Activated naive CD4-positive, alpha-beta T cell treated with anti-CD3 and anti-CD28 coated beads, Interleukin-2, amount 50 U/mL, for 72 hours (primary cell): ENCODE data around the gene CAMK2N1. TPM values are rescaled to one million over a fixed set of nuclear protein-coding genes. Genes with fewer than 3 reads are reported as not detected.

Source experiments
- ATAC-seq, 2 donors: fragments of 150-1000 bp; cut with Tn5 transposase; 2 replicates each; pipeline ENCODE4 v1.10.0; 2021; ENCODE audit warnings: mild to moderate bottlenecking in 2 of 2, moderate library complexity in 2 of 2
- DNase-seq, 2 donors: peaks; one replicate each; pipeline ENCODE4 v3.0.0; 2021 to 2022; ENCODE audit warnings: low spot score in 2 of 2
- H3K27ac Mint-ChIP-seq, 2 donors: one replicate each; pipeline ENCODE4 v1.8.0; 2022; ENCODE audit warnings: mild to moderate bottlenecking in 2 of 2, mixed read lengths in 2 of 2
- H3K36me3 Mint-ChIP-seq, 2 donors: one replicate each; pipeline ENCODE4 v1.8.0; 2022; ENCODE audit warnings: mixed read lengths in 2 of 2
- H3K9me3 Mint-ChIP-seq, 2 donors: one replicate each; pipeline ENCODE4 v1.8.0; 2022; ENCODE audit warnings: mixed read lengths in 2 of 2
- total RNA-seq, 2 donors: library from RNA; stranded (reverse); gene quantifications; one replicate each; pipeline ENCODE4 v1.2.3, GENCODE V29; 2022

CAMK2N1 gene
- total RNA-seq, 2 donors from 2014 or later, result 0.25 to 0.51 TPM

DNA sequence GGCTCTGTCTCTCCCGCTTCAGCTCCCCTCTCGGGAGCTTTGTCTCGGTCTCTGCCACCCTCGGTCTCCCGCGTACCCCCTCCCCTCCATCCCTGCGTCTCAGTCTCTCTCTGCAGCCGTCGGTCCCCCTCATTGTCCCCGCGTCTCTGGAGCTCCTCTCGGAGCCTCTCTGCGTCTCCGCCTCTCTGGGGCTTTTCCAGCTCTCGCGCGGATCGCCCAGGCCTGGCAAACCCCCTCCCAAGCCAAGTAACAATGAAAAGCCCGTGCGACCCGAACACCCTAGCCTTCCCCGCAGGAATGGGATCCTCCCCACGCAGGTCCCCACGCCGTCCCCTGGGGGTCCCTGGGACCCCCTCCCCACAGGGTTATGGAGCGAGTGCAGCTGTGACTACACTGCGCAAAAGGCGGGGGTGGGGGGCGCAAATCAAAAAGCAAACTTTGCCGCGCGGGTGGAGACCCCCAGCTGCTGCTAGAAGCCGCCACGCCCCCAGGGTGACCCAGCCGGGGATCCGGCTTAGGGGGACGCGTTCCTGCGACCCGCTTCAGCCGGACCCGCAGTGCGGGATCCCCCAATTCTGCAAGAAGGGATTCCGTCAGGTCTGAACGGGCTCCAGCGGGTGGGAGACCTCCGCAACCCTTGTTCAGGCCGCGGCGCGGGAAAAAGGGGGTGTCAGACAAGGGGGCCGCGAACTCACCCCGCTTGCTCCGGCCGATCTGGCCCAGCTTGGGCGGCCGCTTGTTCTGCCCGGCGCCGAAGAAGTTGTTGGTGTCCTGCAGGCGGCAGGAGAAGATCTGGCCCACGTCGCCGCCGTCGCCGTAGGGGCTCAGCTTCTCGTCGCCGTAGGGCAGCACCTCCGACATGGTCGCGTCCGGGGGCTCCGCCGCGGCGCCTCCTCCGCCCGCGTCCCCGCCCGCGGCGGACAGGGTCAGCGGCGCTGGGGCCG lies 1.2 kb downstream of the CAMK2N1 start:
- peak in 1 of 2 donors; percentile 4 for ATAC-seq
- Mint-ChIP-seq H3K36me3 (peaks cover 0 to 6% of the 10 kb centered on the region in 2 donors), H3K9me3 (no peaks in the 10 kb centered on the region), H3K27ac (no peak overlapping the region)
- DNase-seq, result no peak

DNA sequence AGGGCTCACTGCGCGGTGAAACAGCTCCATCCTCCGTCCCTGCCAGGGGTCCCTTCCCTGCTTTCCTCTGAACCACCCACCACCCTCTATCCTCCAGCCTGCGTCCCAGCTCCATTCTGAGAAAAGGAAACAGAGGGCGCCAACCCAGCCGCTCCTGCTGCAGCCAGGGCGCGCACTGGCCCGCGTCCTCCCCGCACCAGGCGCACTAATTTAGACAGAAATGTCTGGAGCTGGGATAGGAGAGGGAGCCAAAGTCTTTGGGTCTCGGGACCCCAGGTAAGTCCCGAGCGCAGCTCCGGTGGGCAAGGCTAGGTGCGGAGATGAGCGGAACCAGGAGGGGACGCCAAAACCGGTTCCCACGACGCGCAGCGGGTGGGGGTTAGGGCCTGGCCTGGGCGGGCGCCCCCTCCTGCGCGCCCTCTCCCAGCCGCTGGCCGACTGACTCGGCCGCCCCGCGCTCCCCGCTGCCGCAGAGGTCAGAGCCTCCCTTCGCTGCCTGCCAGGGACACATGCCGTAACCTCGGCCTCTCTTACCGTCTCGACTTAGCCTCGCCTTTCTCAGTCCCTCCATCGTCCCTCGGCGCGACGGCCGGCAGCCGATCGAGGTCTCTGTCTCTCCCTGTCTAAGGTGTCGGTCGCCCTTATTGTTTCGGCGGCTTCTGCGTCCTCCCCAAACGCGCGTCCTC lies 2.0 kb downstream of the CAMK2N1 start:
- H3K27ac Mint-ChIP-seq, result no peak overlapping the region
- H3K36me3 Mint-ChIP-seq, result peaks cover 0 to 6% of the 10 kb centered on the region in 2 donors
- no peaks in the 10 kb centered on the region for H3K9me3 Mint-ChIP-seq
- no peak for DNase-seq
- ATAC-seq, result no peak

GRCh38 chr1:20483098-20483832 lies 2.7 kb downstream of the CAMK2N1 start:
- Mint-ChIP-seq H3K9me3 (no peaks in the 10 kb centered on the region), H3K36me3 (peaks cover 0 to 6% of the 10 kb centered on the region in 2 donors), H3K27ac (no peak overlapping the region)
- DNase-seq, result no peak
- no peak for ATAC-seq

GRCh38 chr1:20481643-20482498 lies 4.1 kb downstream of the CAMK2N1 start:
- no peak for DNase-seq
- Mint-ChIP-seq H3K27ac (no peak overlapping the region), H3K36me3 (peaks cover 0 to 6% of the 10 kb centered on the region in 2 donors), H3K9me3 (no peaks in the 10 kb centered on the region)
- ATAC-seq, result no peak

- DNase-seq (no peak), ATAC-seq (no peak)
- Mint-ChIP-seq H3K9me3 (no peaks in the 10 kb centered on the region), H3K36me3 (peaks cover 0 to 6% of the 10 kb centered on the region in 2 donors), H3K27ac (no peak overlapping the region)
Observed at GRCh38 chr1:20480951-20481617, 4.9 kb downstream of the CAMK2N1 start.

DNA sequence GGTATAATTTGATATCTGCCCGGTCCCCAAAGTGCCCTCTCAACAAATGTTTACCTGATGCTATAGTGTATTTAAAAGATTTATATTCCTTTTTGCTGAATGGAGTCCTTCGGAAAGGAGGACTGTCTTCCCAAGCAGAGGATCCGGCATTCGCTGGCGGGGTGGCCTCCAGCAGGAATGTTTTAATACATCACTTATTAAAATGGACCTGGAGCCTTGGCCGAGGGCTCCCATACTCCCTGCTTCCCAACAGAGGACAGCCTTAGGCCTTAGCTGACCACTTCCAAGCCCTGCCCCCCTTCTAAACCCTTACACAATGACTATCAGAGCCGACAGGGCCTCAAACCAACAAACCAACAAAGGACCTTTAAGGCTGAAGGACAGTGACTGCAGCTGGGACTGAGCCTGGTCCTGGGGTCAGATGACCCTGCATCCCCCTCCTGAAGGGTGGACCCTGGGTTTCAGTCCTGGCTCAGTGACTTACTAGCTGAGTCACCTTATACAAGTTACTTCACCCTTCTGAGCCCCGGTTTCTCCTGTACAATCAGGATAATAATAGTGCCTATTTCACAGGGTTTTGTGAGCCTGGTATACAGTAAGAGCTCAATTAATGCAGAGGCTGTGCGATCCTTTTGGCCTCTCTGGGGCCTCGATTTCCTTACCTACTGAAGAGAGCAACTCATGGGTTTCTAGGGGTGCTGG lies 5.6 kb downstream of the CAMK2N1 start:
- no peak overlapping the region for H3K27ac Mint-ChIP-seq
- ATAC-seq, result no peak

GRCh38 chr1:20479840-20480239 lies 6.2 kb downstream of the CAMK2N1 start:
- H3K36me3 Mint-ChIP-seq, result peaks cover 0 to 6% of the 10 kb centered on the region in 2 donors
- no peak overlapping the region for H3K27ac Mint-ChIP-seq
- H3K9me3 Mint-ChIP-seq, result no peaks in the 10 kb centered on the region
- no peak for ATAC-seq
- DNase-seq, result no peak

More for the DNA sequence above, 5.6 kb downstream of the CAMK2N1 start:
- no peak for DNase-seq
- H3K36me3 Mint-ChIP-seq, result peaks cover 0 to 6% of the 10 kb centered on the region in 2 donors
- no peaks in the 10 kb centered on the region for H3K9me3 Mint-ChIP-seq

- no peak for ATAC-seq
- Mint-ChIP-seq H3K27ac (no peak overlapping the region), H3K36me3 (no peaks in the 10 kb centered on the region), H3K9me3 (no peaks in the 10 kb centered on the region)
- DNase-seq, result no peak
Observed at GRCh38 chr1:20478057-20478635, 7.9 kb downstream of the CAMK2N1 start.

DNA sequence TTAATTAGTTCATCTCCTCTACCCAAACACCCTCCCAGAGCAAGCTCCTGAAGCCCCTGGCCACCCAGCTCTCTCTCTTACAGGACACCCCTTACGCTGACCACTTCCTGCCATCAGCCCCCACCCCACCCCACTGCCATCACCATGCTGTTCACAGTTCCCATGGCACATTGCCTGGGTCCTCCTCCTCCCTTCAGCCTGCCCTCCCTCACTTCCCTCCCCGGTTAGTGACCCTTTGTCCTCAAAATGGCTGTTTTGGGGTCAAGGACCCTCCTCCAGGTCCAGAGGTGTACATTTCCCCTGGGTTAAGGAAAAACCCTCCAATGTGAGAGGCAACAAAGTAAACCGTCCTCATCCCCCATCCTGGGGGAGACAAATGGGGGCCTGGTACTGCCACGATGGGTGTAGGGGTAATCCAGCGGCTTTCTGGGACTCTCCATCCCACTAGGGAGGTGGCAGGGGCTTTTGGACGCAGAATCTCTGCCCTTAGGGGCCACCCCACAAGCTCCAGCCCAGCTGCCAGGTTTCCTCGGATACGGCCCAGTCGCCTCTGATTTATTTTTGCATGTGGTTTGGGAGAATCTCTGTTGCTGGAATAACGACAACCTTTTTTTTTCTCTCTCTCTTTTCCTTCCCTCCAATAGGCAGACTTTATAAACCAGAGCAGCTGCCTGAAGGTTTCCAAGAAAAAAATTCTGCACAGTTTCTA lies 8.5 kb downstream of the CAMK2N1 start:
- ATAC-seq, result no peak
- DNase-seq, result no peak
- H3K27ac Mint-ChIP-seq, result no peak overlapping the region
- H3K36me3 Mint-ChIP-seq, result no peaks in the 10 kb centered on the region
- no peaks in the 10 kb centered on the region for H3K9me3 Mint-ChIP-seq

DNA sequence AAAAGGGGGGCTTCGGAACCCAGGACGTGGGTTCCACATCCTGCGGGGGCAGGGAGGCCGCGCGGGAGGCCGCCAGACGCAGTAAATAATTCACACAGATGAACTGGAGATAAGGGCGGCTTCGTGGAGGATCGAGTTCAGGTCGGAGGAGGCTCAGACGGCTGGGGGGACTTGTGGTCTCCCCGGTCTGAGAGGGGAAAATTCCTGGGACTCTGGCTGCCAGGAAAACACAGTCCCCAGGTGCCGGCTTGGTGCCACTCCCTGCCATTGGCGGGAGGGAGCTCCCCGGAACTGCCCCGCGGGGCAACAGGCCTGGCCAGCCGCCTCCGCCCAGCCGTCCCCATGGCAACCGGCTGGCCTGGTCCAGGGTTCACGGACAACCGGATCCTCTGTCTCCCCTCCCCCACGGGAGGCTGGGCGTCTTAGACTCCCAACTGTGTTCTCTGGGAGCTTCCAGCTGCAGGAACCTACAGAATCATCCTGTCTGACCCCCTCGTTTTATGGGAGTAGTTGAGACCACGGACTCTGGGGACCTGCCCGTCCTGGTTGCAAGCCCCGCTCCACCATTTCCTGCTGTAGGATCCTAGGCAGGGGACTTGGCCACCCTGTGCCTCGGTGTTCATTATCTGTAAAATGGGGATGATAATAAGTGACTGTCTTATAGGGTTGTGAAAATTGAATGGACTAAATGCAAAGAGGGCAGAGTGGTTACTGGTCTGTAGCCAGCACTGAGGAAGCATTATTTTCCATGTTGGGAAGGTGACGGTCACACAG lies 9.6 kb downstream of the CAMK2N1 start:
- DNase-seq, result no peak
- H3K9me3 Mint-ChIP-seq, result no peaks in the 10 kb centered on the region
- H3K36me3 Mint-ChIP-seq, result no peaks in the 10 kb centered on the region
- ATAC-seq, result no peak
- H3K27ac Mint-ChIP-seq, result no peak overlapping the region

GRCh38 chr1:20474996-20475395 lies 11.0 kb downstream of the CAMK2N1 start:
- Mint-ChIP-seq H3K36me3 (no peaks in the 10 kb centered on the region), H3K9me3 (no peaks in the 10 kb centered on the region), H3K27ac (no peak overlapping the region)
- DNase-seq (no peak), ATAC-seq (no peak)

GRCh38 chr1:20474333-20474975 lies 11.6 kb downstream of the CAMK2N1 start:
- no peaks in the 10 kb centered on the region for H3K9me3 Mint-ChIP-seq
- H3K36me3 Mint-ChIP-seq, result no peaks in the 10 kb centered on the region
- no peak overlapping the region for H3K27ac Mint-ChIP-seq
- ATAC-seq (no peak), DNase-seq (no peak)

- Mint-ChIP-seq H3K9me3 (no peaks in the 10 kb centered on the region), H3K27ac (no peak overlapping the region), H3K36me3 (no peaks in the 10 kb centered on the region)
- no peak for DNase-seq
- ATAC-seq, result no peak
Observed at GRCh38 chr1:20473894-20474293, 12.1 kb downstream of the CAMK2N1 start.
